ENCODE measurements around the gene IP6K1. TPM values are rescaled to one million over a fixed set of nuclear protein-coding genes. Genes with fewer than 3 reads are reported as not detected.
"Not testable (repeated sequence)": the region's sequence is repeated elsewhere in the genome, so short reads cannot be mapped to it uniquely, and the experiment has no call there.

Gene IP6K1
- total RNA-seq, 1 donor from 2014 or later = 63.3 TPM

GRCh38 chr3:49686769-49687423 is 99.4 kb downstream of the IP6K1 start:
- Mint-ChIP-seq H3K27ac (ENCODE audit: unreplicated experiment) (peak overlapping the region; percentile 90), H3K4me1 (peaks cover 25% of the 10 kb centered on the region), H3K27me3 (ENCODE audit: low read depth) (peaks cover 18% of the 10 kb centered on the region), H3K4me3 (peak overlapping the region; percentile 86)
- DNase-seq (ENCODE audit: low read depth, low spot score) = peak; percentile 60
- not testable (repeated sequence) for H3K9me3 Mint-ChIP-seq; H3K36me3 Mint-ChIP-seq (ENCODE audit: low read depth)

GRCh38 chr3:49686346-49686745 is 100.0 kb downstream of the IP6K1 start:
- Mint-ChIP-seq H3K4me3 (peak overlapping the region; percentile 86), H3K27me3 (ENCODE audit: low read depth) (peaks cover 18% of the 10 kb centered on the region), H3K4me1 (peaks cover 25% of the 10 kb centered on the region)
- H3K36me3 Mint-ChIP-seq (ENCODE audit: low read depth); DNase-seq (ENCODE audit: low read depth, low spot score); H3K27ac Mint-ChIP-seq (ENCODE audit: unreplicated experiment); H3K9me3 Mint-ChIP-seq: not testable (repeated sequence)

- Mint-ChIP-seq H3K4me1 (peaks cover 25% of the 10 kb centered on the region), H3K27me3 (ENCODE audit: low read depth) (peaks cover 18% of the 10 kb centered on the region)
- not testable (repeated sequence) for H3K27ac Mint-ChIP-seq (ENCODE audit: unreplicated experiment); H3K4me3 Mint-ChIP-seq; DNase-seq (ENCODE audit: low read depth, low spot score); H3K9me3 Mint-ChIP-seq; H3K36me3 Mint-ChIP-seq (ENCODE audit: low read depth)
Observed at GRCh38 chr3:49685846-49686245, 100.5 kb downstream of the IP6K1 start.

- H3K36me3 Mint-ChIP-seq (ENCODE audit: low read depth); DNase-seq (ENCODE audit: low read depth, low spot score); H3K27ac Mint-ChIP-seq (ENCODE audit: unreplicated experiment); H3K9me3 Mint-ChIP-seq: not testable (repeated sequence)
- peaks cover 20% of the 10 kb centered on the region for H3K4me1 Mint-ChIP-seq
- peaks cover 18% of the 10 kb centered on the region for H3K27me3 Mint-ChIP-seq (ENCODE audit: low read depth)
- H3K4me3 Mint-ChIP-seq = peak overlapping the region; percentile 49
Observed at GRCh38 chr3:49685103-49685502, 101.2 kb downstream of the IP6K1 start.

- H3K36me3 Mint-ChIP-seq (ENCODE audit: low read depth); H3K9me3 Mint-ChIP-seq; H3K4me3 Mint-ChIP-seq; H3K27ac Mint-ChIP-seq (ENCODE audit: unreplicated experiment); DNase-seq (ENCODE audit: low read depth, low spot score): not testable (repeated sequence)
- peaks cover 18% of the 10 kb centered on the region for H3K27me3 Mint-ChIP-seq (ENCODE audit: low read depth)
- peaks cover 14% of the 10 kb centered on the region for H3K4me1 Mint-ChIP-seq
Observed at GRCh38 chr3:49684453-49684852, 101.9 kb downstream of the IP6K1 start.

GRCh38 chr3:49683162-49683561 is 103.2 kb downstream of the IP6K1 start:
- no peak for TF ChIP-seq CTCF (conservative IDR thresholded peaks at IDR 0.05)
- peaks cover 13% of the 10 kb centered on the region for H3K27me3 Mint-ChIP-seq (ENCODE audit: low read depth)
- peaks cover 5% of the 10 kb centered on the region for H3K36me3 Mint-ChIP-seq (ENCODE audit: low read depth)
- no peaks in the 10 kb centered on the region for H3K9me3 Mint-ChIP-seq
- H3K4me3 Mint-ChIP-seq = no peak overlapping the region
- no peak overlapping the region for H3K27ac Mint-ChIP-seq (ENCODE audit: unreplicated experiment)
- no peak for DNase-seq (ENCODE audit: low read depth, low spot score)
- peaks cover 7% of the 10 kb centered on the region for H3K4me1 Mint-ChIP-seq

- Mint-ChIP-seq H3K27me3 (ENCODE audit: low read depth) (peaks cover 6% of the 10 kb centered on the region), H3K4me1 (no peaks in the 10 kb centered on the region), H3K9me3 (no peaks in the 10 kb centered on the region), H3K4me3 (no peak overlapping the region), H3K27ac (ENCODE audit: unreplicated experiment) (no peak overlapping the region), H3K36me3 (ENCODE audit: low read depth) (peaks cover 5% of the 10 kb centered on the region)
- no peak for DNase-seq (ENCODE audit: low read depth, low spot score)
- TF ChIP-seq CTCF (conservative IDR thresholded peaks at IDR 0.05) = no peak
Observed at GRCh38 chr3:49681543-49681942, 104.8 kb downstream of the IP6K1 start.

GRCh38 chr3:49681232-49681522 is 105.2 kb downstream of the IP6K1 start:
- H3K4me1 Mint-ChIP-seq = no peaks in the 10 kb centered on the region
- peaks cover 5% of the 10 kb centered on the region for H3K36me3 Mint-ChIP-seq (ENCODE audit: low read depth)
- H3K9me3 Mint-ChIP-seq = no peaks in the 10 kb centered on the region
- no peak overlapping the region for H3K27ac Mint-ChIP-seq (ENCODE audit: unreplicated experiment)
- peaks cover 4% of the 10 kb centered on the region for H3K27me3 Mint-ChIP-seq (ENCODE audit: low read depth)
- TF ChIP-seq CTCF (conservative IDR thresholded peaks at IDR 0.05) = no peak
- no peak for DNase-seq (ENCODE audit: low read depth, low spot score)
- no peak overlapping the region for H3K4me3 Mint-ChIP-seq
